ENCODE measurements around the gene P3H1. TPM values are rescaled to one million over a fixed set of nuclear protein-coding genes. Genes with fewer than 3 reads are reported as not detected.

The P3H1 gene
- total and polyA plus RNA-seq, 2 of the 13 experiments (the other 11 are each of a cell fraction or from before 2014, with no cell fraction given), result 64.6 to 120 TPM

DNA sequence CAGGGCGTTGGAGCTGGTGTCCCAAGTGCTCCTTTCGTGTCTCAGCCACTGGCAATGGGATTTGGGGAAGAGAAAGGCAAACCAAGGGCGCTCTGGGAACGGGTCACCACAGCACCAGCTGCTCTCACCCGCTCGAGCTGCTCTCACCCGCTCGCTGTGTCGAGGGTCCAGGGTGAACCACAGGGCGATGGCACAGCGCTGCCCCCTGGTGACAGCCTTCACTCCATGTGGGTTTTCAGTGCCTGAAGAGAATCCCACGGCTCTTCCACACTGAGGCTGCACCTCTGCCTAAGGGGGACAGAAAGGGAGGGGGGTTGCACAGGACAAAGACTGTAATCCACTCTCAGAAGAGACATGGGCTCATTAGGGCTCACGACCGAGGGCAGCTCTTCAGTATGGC lies 19.7 kb downstream of the P3H1 start (continued):
- TF ChIP-seq, protein P1, sequence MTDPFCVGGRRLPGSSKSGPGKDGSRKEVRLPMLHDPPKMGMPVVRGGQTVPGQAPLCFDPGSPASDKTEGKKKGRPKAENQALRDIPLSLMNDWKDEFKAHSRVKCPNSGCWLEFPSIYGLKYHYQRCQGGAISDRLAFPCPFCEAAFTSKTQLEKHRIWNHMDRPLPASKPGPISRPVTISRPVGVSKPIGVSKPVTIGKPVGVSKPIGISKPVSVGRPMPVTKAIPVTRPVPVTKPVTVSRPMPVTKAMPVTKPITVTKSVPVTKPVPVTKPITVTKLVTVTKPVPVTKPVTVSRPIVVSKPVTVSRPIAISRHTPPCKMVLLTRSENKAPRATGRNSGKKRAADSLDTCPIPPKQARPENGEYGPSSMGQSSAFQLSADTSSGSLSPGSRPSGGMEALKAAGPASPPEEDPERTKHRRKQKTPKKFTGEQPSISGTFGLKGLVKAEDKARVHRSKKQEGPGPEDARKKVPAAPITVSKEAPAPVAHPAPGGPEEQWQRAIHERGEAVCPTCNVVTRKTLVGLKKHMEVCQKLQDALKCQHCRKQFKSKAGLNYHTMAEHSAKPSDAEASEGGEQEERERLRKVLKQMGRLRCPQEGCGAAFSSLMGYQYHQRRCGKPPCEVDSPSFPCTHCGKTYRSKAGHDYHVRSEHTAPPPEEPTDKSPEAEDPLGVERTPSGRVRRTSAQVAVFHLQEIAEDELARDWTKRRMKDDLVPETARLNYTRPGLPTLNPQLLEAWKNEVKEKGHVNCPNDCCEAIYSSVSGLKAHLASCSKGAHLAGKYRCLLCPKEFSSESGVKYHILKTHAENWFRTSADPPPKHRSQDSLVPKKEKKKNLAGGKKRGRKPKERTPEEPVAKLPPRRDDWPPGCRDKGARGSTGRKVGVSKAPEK (CRISPR knock-in tag; IDR thresholded peaks at IDR 0.05; ENCODE audit: borderline replicate concordance), result peak; percentile 35; the same call in 1 of the 2 replicates
- TF ChIP-seq MZF1 (CRISPR knock-in tag; IDR thresholded peaks at IDR 0.05; ENCODE audit: borderline replicate concordance), result no peak
- TF ChIP-seq ZNF607 (CRISPR knock-in tag; IDR thresholded peaks at IDR 0.05; ENCODE audit: borderline replicate concordance), result no peak
- TF ChIP-seq, protein P2, sequence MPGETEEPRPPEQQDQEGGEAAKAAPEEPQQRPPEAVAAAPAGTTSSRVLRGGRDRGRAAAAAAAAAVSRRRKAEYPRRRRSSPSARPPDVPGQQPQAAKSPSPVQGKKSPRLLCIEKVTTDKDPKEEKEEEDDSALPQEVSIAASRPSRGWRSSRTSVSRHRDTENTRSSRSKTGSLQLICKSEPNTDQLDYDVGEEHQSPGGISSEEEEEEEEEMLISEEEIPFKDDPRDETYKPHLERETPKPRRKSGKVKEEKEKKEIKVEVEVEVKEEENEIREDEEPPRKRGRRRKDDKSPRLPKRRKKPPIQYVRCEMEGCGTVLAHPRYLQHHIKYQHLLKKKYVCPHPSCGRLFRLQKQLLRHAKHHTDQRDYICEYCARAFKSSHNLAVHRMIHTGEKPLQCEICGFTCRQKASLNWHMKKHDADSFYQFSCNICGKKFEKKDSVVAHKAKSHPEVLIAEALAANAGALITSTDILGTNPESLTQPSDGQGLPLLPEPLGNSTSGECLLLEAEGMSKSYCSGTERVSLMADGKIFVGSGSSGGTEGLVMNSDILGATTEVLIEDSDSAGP (CRISPR knock-in tag; IDR thresholded peaks at IDR 0.05; ENCODE audit: borderline replicate concordance), result peak; percentile 51
- TF ChIP-seq HDAC6 (IDR thresholded peaks at IDR 0.05; ENCODE audit: low read depth, low read length), result no peak
- TF ChIP-seq TBX2 (CRISPR knock-in tag; IDR thresholded peaks at IDR 0.05; ENCODE audit: borderline replicate concordance), result 0 out of 2 replicates have a peak, but pooled peaks have one; percentile 22
- TF ChIP-seq SP5 (CRISPR knock-in tag; IDR thresholded peaks at IDR 0.05; ENCODE audit: borderline replicate concordance, low read depth), result no peak
- no peak for TF ChIP-seq ZNF558 (CRISPR knock-in tag; IDR thresholded peaks at IDR 0.05; ENCODE audit: borderline replicate concordance)
- 0 out of 2 replicates have a peak, but pooled peaks have one; percentile 17 for TF ChIP-seq ZNF768 (CRISPR knock-in tag; IDR thresholded peaks at IDR 0.05)
- peak; percentile 83 for TF ChIP-seq STAG1 (CRISPR knock-in tag; IDR thresholded peaks at IDR 0.05)
- TF ChIP-seq, protein P3, sequence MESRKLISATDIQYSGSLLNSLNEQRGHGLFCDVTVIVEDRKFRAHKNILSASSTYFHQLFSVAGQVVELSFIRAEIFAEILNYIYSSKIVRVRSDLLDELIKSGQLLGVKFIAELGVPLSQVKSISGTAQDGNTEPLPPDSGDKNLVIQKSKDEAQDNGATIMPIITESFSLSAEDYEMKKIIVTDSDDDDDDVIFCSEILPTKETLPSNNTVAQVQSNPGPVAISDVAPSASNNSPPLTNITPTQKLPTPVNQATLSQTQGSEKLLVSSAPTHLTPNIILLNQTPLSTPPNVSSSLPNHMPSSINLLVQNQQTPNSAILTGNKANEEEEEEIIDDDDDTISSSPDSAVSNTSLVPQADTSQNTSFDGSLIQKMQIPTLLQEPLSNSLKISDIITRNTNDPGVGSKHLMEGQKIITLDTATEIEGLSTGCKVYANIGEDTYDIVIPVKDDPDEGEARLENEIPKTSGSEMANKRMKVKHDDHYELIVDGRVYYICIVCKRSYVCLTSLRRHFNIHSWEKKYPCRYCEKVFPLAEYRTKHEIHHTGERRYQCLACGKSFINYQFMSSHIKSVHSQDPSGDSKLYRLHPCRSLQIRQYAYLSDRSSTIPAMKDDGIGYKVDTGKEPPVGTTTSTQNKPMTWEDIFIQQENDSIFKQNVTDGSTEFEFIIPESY (CRISPR knock-in tag; IDR thresholded peaks at IDR 0.05), result peak; percentile 70
- no peak for TF ChIP-seq ZFP37 (CRISPR knock-in tag; IDR thresholded peaks at IDR 0.05; ENCODE audit: borderline replicate concordance)
- TF ChIP-seq GATA4 (IDR thresholded peaks at IDR 0.05; ENCODE audit: borderline replicate concordance, low read depth), result no peak
- no peak for TF ChIP-seq ZNF484 (CRISPR knock-in tag; IDR thresholded peaks at IDR 0.05; ENCODE audit: borderline replicate concordance, low read depth)
- peak; percentile 82 for TF ChIP-seq RAD21 (CRISPR knock-in tag; IDR thresholded peaks at IDR 0.05)
- TF ChIP-seq, protein P4, sequence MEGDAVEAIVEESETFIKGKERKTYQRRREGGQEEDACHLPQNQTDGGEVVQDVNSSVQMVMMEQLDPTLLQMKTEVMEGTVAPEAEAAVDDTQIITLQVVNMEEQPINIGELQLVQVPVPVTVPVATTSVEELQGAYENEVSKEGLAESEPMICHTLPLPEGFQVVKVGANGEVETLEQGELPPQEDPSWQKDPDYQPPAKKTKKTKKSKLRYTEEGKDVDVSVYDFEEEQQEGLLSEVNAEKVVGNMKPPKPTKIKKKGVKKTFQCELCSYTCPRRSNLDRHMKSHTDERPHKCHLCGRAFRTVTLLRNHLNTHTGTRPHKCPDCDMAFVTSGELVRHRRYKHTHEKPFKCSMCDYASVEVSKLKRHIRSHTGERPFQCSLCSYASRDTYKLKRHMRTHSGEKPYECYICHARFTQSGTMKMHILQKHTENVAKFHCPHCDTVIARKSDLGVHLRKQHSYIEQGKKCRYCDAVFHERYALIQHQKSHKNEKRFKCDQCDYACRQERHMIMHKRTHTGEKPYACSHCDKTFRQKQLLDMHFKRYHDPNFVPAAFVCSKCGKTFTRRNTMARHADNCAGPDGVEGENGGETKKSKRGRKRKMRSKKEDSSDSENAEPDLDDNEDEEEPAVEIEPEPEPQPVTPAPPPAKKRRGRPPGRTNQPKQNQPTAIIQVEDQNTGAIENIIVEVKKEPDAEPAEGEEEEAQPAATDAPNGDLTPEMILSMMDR (CRISPR knock-in tag; IDR thresholded peaks at IDR 0.05), result peak; percentile 94
- 0 out of 2 replicates have a peak, but pooled peaks have one; percentile 26 for TF ChIP-seq GABPB1 (CRISPR knock-in tag; IDR thresholded peaks at IDR 0.05)
- no peak for TF ChIP-seq AGO2 (optimal IDR thresholded peaks at IDR 0.05; ENCODE audit: low read depth, low read length)
- TF ChIP-seq, protein P5, sequence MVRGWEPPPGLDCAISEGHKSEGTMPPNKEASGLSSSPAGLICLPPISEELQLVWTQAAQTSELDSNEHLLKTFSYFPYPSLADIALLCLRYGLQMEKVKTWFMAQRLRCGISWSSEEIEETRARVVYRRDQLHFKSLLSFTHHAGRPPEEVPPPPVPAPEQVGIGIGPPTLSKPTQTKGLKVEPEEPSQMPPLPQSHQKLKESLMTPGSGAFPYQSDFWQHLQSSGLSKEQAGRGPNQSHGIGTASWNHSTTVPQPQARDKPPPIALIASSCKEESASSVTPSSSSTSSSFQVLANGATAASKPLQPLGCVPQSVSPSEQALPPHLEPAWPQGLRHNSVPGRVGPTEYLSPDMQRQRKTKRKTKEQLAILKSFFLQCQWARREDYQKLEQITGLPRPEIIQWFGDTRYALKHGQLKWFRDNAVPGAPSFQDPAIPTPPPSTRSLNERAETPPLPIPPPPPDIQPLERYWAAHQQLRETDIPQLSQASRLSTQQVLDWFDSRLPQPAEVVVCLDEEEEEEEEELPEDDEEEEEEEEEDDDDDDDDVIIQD (CRISPR knock-in tag; IDR thresholded peaks at IDR 0.05; ENCODE audit: low read depth), result no peak
- TF ChIP-seq ZC3H4 (CRISPR knock-in tag; IDR thresholded peaks at IDR 0.05; ENCODE audit: borderline replicate concordance), result no peak
- TF ChIP-seq ESRRA (CRISPR knock-in tag; IDR thresholded peaks at IDR 0.05; ENCODE audit: low read depth), result no peak

Measured in HepG2 (cell line).